NCI-H82 treated with DMSO at 0.1 percent for 48 hours (cell line): ENCODE data around the gene WDR70.
"Not testable (repeated sequence)": the region's sequence is repeated elsewhere in the genome, so short reads cannot be mapped to it uniquely, and the experiment has no call there.

ENCODE experiments used
- DNase-seq: peaks from one replicate; lab custom pipeline; 2025; ENCODE audit not compliant: unreplicated experiment; lab: John Stamatoyannopoulos, UW

WDR70 gene

GRCh38 chr5:37742111-37742510 lies 363.0 kb downstream of the WDR70 start:
- no peak for DNase-seq

- no peak for DNase-seq
Measured at GRCh38 chr5:37751227-37751626, 372.1 kb downstream of the WDR70 start.

- no peak for DNase-seq
Measured at GRCh38 chr5:37754976-37755375, 375.9 kb downstream of the WDR70 start.

- DNase-seq: no peak
Measured at GRCh38 chr5:37755581-37755980, 376.5 kb downstream of the WDR70 start.

GRCh38 chr5:37756248-37756647 lies 377.1 kb downstream of the WDR70 start:
- DNase-seq: no peak

GRCh38 chr5:37757980-37758582 lies 379.0 kb downstream of the WDR70 start:
- no peak for DNase-seq

- no peak for DNase-seq
Measured at GRCh38 chr5:37767251-37767650, 388.1 kb downstream of the WDR70 start.

GRCh38 chr5:37767961-37768360 lies 388.8 kb downstream of the WDR70 start:
- no peak for DNase-seq

GRCh38 chr5:37768371-37768770 lies 389.3 kb downstream of the WDR70 start:
- DNase-seq: no peak

GRCh38 chr5:37769108-37769507 lies 390.0 kb downstream of the WDR70 start:
- no peak for DNase-seq

GRCh38 chr5:37769840-37770239 lies 390.7 kb downstream of the WDR70 start:
- no peak for DNase-seq

GRCh38 chr5:37770786-37771185 lies 391.7 kb downstream of the WDR70 start:
- no peak for DNase-seq

- DNase-seq: no peak
Measured at GRCh38 chr5:37771203-37771611, 392.1 kb downstream of the WDR70 start.

GRCh38 chr5:37771731-37772130 lies 392.6 kb downstream of the WDR70 start:
- no peak for DNase-seq

- DNase-seq: no peak
Measured at GRCh38 chr5:37772255-37772654, 393.1 kb downstream of the WDR70 start.

GRCh38 chr5:37773809-37774208 lies 394.7 kb downstream of the WDR70 start:
- no peak for DNase-seq

- no peak for DNase-seq
Measured at GRCh38 chr5:37774912-37775483, 395.9 kb downstream of the WDR70 start.

- no peak for DNase-seq
Measured at GRCh38 chr5:37776826-37777225, 397.7 kb downstream of the WDR70 start.

- no peak for DNase-seq
Measured at GRCh38 chr5:37777432-37778130, 398.5 kb downstream of the WDR70 start.

GRCh38 chr5:37781409-37781808 lies 402.3 kb downstream of the WDR70 start:
- DNase-seq: not testable (repeated sequence)

- DNase-seq: no peak
Measured at GRCh38 chr5:37786416-37786815, 407.3 kb downstream of the WDR70 start.

GRCh38 chr5:37786862-37787519 lies 407.9 kb downstream of the WDR70 start:
- no peak for DNase-seq
